Endodermal cell (in vitro differentiated cells): ENCODE results near the gene NOP9. TPM values are rescaled to one million over a fixed set of nuclear protein-coding genes. Genes with fewer than 3 reads are reported as not detected.

Source experiments
- DNase-seq: peaks from one replicate; pipeline ENCODE4 v3.0.0-alpha.2; 2017
- H3K27ac ChIP-seq: 2 replicates; pipeline ENCODE4 v1.5.1; 2013; ENCODE audit warnings: mild to moderate bottlenecking, low read depth, low read length, moderate library complexity
- H3K27me3 ChIP-seq: 2 replicates; pipeline ENCODE4 v1.6.1; 2013; ENCODE audit warnings: mild to moderate bottlenecking, low read length, moderate library complexity; ENCODE audit not compliant: insufficient read depth, control insufficient read depth, poor library complexity, severe bottlenecking
- H3K36me3 ChIP-seq: 2 replicates; pipeline ENCODE4 v1.7.0; 2013; ENCODE audit warnings: mild to moderate bottlenecking, low read length, moderate library complexity; ENCODE audit not compliant: control insufficient read depth, insufficient read depth
- H3K4me1 ChIP-seq: one replicate; pipeline ENCODE4 v1.7.0; 2013; ENCODE audit warnings: low read length; ENCODE audit not compliant: control insufficient read depth, insufficient read depth
- H3K4me3 ChIP-seq: 2 replicates; pipeline ENCODE4 v1.5.1; 2013; ENCODE audit warnings: mild to moderate bottlenecking, low read length, moderate library complexity
- H3K9ac ChIP-seq: 2 replicates; pipeline ENCODE4 v1.6.1; 2013; ENCODE audit warnings: mild to moderate bottlenecking, low read length, moderate library complexity; ENCODE audit not compliant: poor library complexity, severe bottlenecking; ENCODE audit errors: extremely low read depth
- H3K9me3 ChIP-seq: 2 replicates; pipeline ENCODE4 v1.6.1; 2013; ENCODE audit warnings: mild to moderate bottlenecking, low read length, moderate library complexity; ENCODE audit not compliant: control insufficient read depth
- H3K27ac Mint-ChIP-seq: 2 replicates; pipeline ENCODE4 v1.8.0; 2020; ENCODE audit warnings: mixed read lengths
- H3K27me3 Mint-ChIP-seq: 2 replicates; pipeline ENCODE4 v1.8.0; 2021; ENCODE audit warnings: mild to moderate bottlenecking, mixed read lengths; ENCODE audit not compliant: insufficient read depth
- H3K36me3 Mint-ChIP-seq: 2 replicates; pipeline ENCODE4 v1.8.0; 2020; ENCODE audit warnings: low read depth, mixed read lengths
- H3K4me1 Mint-ChIP-seq: 2 replicates; pipeline ENCODE4 v1.8.0; 2020; ENCODE audit warnings: mixed read lengths
- H3K4me3 Mint-ChIP-seq: 2 replicates; pipeline ENCODE4 v1.8.0; 2020; ENCODE audit warnings: mild to moderate bottlenecking, moderate library complexity, mixed read lengths
- H3K9me3 Mint-ChIP-seq: 2 replicates; pipeline ENCODE4 v1.8.0; 2020; ENCODE audit warnings: mild to moderate bottlenecking, mixed read lengths
- WGBS, 2 experiments: methylation state at CpG; one replicate each; pipeline versions ENCODE4 v1.1.5 to v1.1.7; 2013; ENCODE audit warnings: missing lambda C conversion rate in 2 of 2, mixed read lengths in 1 of 2; ENCODE audit not compliant: insufficient coverage in 1 of 2, insufficient read length in 1 of 2; 5-methylcytosine and 5-hydroxymethylcytosine counted together
- total RNA-seq, 2 donors: library from RNA; stranded (reverse); fragmentation: NEBNext Ultra II Directional in 1 of 2; extraction: Animal tissue kit (Norgen Biotek cat#: 25700) in 1 of 2; gene quantifications; 2 replicates in 1 of 2; 3 replicates in 1 of 2; pipeline ENCODE4 v1.2.1, GENCODE V29; 2021
- TF ChIP-seq, protein P1 (sequence below): fragments of 200-600 bp; sonication (generic); conservative IDR thresholded peaks from 2 replicates; pipeline ENCODE4 v1.5.0; 2021; ENCODE audit warnings: antibody characterized with exemption, mild to moderate bottlenecking

NOP9 gene
- total RNA-seq, 2 donors from 2014 or later, result 31.1 to 32.0 TPM

DNA sequence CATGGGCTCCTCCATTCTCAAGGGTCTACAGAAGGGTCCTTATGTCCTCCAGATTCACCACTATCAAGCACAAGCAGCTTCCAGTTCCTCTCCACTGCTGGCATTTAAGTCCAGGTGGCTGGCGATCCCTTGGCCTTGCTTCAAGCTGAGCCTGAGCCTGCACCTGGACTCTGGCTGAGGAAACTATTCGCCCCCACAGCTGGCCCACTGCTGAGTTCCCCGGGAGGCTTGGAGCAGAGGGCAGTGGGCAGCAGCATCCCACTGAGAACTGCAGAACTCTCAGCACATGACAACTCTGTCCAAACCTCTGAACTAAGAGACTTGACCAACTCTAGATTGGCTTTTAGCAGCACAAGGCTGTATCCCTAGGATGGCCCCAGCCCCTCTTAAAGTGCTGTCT is 16.9 kb upstream of the NOP9 start:
- H3K4me1 Mint-ChIP-seq, result no peaks in the 10 kb centered on the region
- H3K4me3 ChIP-seq, result no peak overlapping the region
- no peaks in the 10 kb centered on the region for H3K27me3 Mint-ChIP-seq
- no peak overlapping the region for H3K27ac Mint-ChIP-seq
- 86 to 87% methylated on average over 2 to 3 of the region's 3 CpGs for WGBS, 2 experiments
- no peaks in the 10 kb centered on the region for H3K9me3 ChIP-seq
- H3K9me3 Mint-ChIP-seq, result no peaks in the 10 kb centered on the region
- H3K4me1 ChIP-seq, result no peaks in the 10 kb centered on the region
- no peaks in the 10 kb centered on the region for H3K36me3 Mint-ChIP-seq
- H3K4me3 Mint-ChIP-seq, result no peak overlapping the region
- H3K36me3 ChIP-seq, result no peaks in the 10 kb centered on the region
- no peaks in the 10 kb centered on the region for H3K27me3 ChIP-seq
- DNase-seq, result no peak
- H3K27ac ChIP-seq, result no peak overlapping the region
- TF ChIP-seq, protein P1, sequence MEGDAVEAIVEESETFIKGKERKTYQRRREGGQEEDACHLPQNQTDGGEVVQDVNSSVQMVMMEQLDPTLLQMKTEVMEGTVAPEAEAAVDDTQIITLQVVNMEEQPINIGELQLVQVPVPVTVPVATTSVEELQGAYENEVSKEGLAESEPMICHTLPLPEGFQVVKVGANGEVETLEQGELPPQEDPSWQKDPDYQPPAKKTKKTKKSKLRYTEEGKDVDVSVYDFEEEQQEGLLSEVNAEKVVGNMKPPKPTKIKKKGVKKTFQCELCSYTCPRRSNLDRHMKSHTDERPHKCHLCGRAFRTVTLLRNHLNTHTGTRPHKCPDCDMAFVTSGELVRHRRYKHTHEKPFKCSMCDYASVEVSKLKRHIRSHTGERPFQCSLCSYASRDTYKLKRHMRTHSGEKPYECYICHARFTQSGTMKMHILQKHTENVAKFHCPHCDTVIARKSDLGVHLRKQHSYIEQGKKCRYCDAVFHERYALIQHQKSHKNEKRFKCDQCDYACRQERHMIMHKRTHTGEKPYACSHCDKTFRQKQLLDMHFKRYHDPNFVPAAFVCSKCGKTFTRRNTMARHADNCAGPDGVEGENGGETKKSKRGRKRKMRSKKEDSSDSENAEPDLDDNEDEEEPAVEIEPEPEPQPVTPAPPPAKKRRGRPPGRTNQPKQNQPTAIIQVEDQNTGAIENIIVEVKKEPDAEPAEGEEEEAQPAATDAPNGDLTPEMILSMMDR, result no peak
- no peak overlapping the region for H3K9ac ChIP-seq

DNA sequence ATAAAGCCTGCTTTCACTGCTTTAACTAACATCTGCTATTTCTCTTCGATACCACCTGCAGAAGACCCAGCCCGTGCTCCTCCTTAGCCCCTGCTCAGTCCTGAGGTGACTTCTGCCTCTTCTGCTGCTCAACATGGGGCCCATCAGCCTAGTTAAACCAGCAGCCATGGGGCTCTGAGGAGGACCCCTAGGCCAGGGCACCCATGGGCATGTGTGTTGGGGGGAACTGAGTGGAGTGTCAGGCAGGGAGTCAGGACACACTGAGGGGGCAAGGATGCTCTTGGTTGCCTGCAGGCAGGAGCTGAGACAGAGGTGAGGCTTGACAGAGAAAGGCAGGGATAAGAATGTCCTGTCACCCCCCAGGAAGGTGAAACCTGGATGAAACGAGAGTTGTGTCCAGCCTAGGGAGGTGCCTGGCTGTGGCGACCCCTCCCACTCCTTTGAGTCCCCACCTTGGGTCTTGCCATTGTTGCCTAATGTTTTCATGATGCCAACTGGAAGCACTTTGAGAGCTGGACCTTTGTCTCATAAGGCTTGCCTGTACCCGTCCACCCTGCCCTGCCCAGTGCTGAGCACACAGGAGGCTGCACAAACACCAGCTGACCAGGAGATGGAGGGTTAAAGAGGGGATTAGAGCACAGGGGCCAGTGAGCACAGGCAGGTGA is 15.7 kb upstream of the NOP9 start:
- Histone ChIP-seq H3K27me3 (no peaks in the 10 kb centered on the region), H3K36me3 (no peaks in the 10 kb centered on the region), H3K9ac (no peak overlapping the region), H3K9me3 (no peaks in the 10 kb centered on the region), H3K27ac (no peak overlapping the region), H3K4me1 (no peaks in the 10 kb centered on the region), H3K4me3 (no peak overlapping the region)
- H3K4me3 Mint-ChIP-seq, result no peak overlapping the region
- H3K27ac Mint-ChIP-seq, result no peak overlapping the region
- no peaks in the 10 kb centered on the region for H3K27me3 Mint-ChIP-seq
- DNase-seq, result no peak
- no peaks in the 10 kb centered on the region for H3K36me3 Mint-ChIP-seq
- no peaks in the 10 kb centered on the region for H3K9me3 Mint-ChIP-seq
- H3K4me1 Mint-ChIP-seq, result no peaks in the 10 kb centered on the region
- 84 to 94% methylated on average over 4 to 5 of the region's 5 CpGs for WGBS, 2 experiments
- TF ChIP-seq, protein P1, result no peak

GRCh38 chr14:24284501-24285035 is 15.1 kb upstream of the NOP9 start:
- no peak for DNase-seq
- H3K9ac ChIP-seq, result no peak overlapping the region
- no peaks in the 10 kb centered on the region for H3K4me1 ChIP-seq
- no peaks in the 10 kb centered on the region for H3K27me3 ChIP-seq
- H3K9me3 ChIP-seq, result no peaks in the 10 kb centered on the region
- 82 to 88% methylated on average over 5 to 11 of the region's 11 CpGs for WGBS, 2 experiments
- no peaks in the 10 kb centered on the region for H3K36me3 Mint-ChIP-seq
- no peaks in the 10 kb centered on the region for H3K9me3 Mint-ChIP-seq
- no peak overlapping the region for H3K27ac Mint-ChIP-seq
- no peaks in the 10 kb centered on the region for H3K4me1 Mint-ChIP-seq
- no peak overlapping the region for H3K4me3 ChIP-seq
- peaks cover 4% of the 10 kb centered on the region for H3K36me3 ChIP-seq
- TF ChIP-seq, protein P1, result no peak
- no peak overlapping the region for H3K27ac ChIP-seq
- H3K27me3 Mint-ChIP-seq, result no peaks in the 10 kb centered on the region
- no peak overlapping the region for H3K4me3 Mint-ChIP-seq
